ENCODE data around the gene CYLD. TPM values are rescaled to one million over a fixed set of nuclear protein-coding genes. Genes with fewer than 3 reads are reported as not detected.

CYLD gene
- total and polyA plus RNA-seq, 2 of the 4 experiments (the other 2 are of a cell fraction) = 16.2 to 37.3 TPM

DNA sequence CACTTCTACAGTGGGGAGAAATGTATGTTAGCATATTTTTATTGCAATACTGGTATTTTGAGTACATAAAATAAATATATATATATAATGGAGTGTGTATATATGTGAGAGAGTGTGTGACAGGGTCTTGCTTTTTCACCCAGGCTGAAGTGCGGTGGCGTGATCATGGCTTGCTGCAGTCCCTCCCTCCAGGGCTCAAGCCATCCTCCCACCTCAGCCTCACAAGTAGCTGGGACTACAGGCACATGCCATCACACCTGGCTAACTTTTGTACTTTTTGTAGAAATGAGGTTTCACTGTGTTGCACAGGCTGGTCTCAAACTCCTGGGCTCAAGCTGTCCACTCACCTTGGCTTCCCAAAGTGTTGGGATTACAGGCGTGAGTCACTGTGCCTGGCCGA lies 4.1 kb downstream of the CYLD start:
- no peak overlapping the region for H4K8ac ChIP-seq (ENCODE audit: low read depth in 2 of 2, low read length in 2 of 2)
- H3K4me1 ChIP-seq (ENCODE audit: control insufficient read depth, insufficient read depth, low read length) = peaks cover 9% of the 10 kb centered on the region
- dilution Hi-C loops (cut with HindIII; ENCODE audit: low sequenced_read_pairs, unreplicated experiment) (no loop called here), in situ Hi-C loops (cut with MboI; ENCODE audit: low sequenced_read_pairs) (no loop called here), intact Hi-C loops (cut with micrococcal nuclease) (loop anchor here (5.0 to 10.0 kb wide), 4 partner anchors 41 to 591 kb away; partner anchors contain the start of gene TENT4B)
- no peaks in the 10 kb centered on the region for H3K9me1 ChIP-seq (ENCODE audit: insufficient read depth, low read length)
- ChIA-PET POLR2A (ENCODE audit: unreplicated experiment) (no interaction called here), CTCF (interaction anchor here (0.6 to 0.8 kb wide), 2 partner anchors 11 to 61 kb away, joined by 3 read pairs; no protein-coding TSS in a partner anchor)
- H2BK20ac ChIP-seq (ENCODE audit: low read depth, low read length) = no peak overlapping the region
- TF ChIP-seq MAFK (IDR thresholded peaks at IDR 0.05; ENCODE audit: low read depth, low read length) (no peak), SMC3 (IDR thresholded peaks at IDR 0.05; ENCODE audit: low read depth, low read length) (no peak), RFX5 (IDR thresholded peaks at IDR 0.05; ENCODE audit: low read depth, low read length) (no peak), RCOR1 (IDR thresholded peaks at IDR 0.05; ENCODE audit: insufficient replicate concordance, low read length) (no peak), NFE2L2 (IDR thresholded peaks at IDR 0.05; ENCODE audit: low read depth, low read length) (no peak), FOS (IDR thresholded peaks at IDR 0.05; ENCODE audit: low read depth, low read length) (no peak), MAZ (IDR thresholded peaks at IDR 0.05; ENCODE audit: borderline replicate concordance, low read depth, low read length) (no peak), MXI1 (IDR thresholded peaks at IDR 0.05; ENCODE audit: borderline replicate concordance, low read depth, low read length) (no peak), BHLHE40 (IDR thresholded peaks at IDR 0.05; ENCODE audit: low read depth, low read length) (no peak)
- TF ChIP-seq, protein P1, sequence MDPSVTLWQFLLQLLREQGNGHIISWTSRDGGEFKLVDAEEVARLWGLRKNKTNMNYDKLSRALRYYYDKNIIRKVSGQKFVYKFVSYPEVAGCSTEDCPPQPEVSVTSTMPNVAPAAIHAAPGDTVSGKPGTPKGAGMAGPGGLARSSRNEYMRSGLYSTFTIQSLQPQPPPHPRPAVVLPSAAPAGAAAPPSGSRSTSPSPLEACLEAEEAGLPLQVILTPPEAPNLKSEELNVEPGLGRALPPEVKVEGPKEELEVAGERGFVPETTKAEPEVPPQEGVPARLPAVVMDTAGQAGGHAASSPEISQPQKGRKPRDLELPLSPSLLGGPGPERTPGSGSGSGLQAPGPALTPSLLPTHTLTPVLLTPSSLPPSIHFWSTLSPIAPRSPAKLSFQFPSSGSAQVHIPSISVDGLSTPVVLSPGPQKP (IDR thresholded peaks at IDR 0.05; ENCODE audit: borderline replicate concordance, low read depth, low read length) = no peak
- TF ChIP-seq, protein P2, sequence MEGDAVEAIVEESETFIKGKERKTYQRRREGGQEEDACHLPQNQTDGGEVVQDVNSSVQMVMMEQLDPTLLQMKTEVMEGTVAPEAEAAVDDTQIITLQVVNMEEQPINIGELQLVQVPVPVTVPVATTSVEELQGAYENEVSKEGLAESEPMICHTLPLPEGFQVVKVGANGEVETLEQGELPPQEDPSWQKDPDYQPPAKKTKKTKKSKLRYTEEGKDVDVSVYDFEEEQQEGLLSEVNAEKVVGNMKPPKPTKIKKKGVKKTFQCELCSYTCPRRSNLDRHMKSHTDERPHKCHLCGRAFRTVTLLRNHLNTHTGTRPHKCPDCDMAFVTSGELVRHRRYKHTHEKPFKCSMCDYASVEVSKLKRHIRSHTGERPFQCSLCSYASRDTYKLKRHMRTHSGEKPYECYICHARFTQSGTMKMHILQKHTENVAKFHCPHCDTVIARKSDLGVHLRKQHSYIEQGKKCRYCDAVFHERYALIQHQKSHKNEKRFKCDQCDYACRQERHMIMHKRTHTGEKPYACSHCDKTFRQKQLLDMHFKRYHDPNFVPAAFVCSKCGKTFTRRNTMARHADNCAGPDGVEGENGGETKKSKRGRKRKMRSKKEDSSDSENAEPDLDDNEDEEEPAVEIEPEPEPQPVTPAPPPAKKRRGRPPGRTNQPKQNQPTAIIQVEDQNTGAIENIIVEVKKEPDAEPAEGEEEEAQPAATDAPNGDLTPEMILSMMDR (conservative IDR thresholded peaks at IDR 0.05; ENCODE audit: low read depth, low read length) = no peak
- TF ChIP-seq, protein P3, sequence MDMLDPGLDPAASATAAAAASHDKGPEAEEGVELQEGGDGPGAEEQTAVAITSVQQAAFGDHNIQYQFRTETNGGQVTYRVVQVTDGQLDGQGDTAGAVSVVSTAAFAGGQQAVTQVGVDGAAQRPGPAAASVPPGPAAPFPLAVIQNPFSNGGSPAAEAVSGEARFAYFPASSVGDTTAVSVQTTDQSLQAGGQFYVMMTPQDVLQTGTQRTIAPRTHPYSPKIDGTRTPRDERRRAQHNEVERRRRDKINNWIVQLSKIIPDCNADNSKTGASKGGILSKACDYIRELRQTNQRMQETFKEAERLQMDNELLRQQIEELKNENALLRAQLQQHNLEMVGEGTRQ (IDR thresholded peaks at IDR 0.05; ENCODE audit: low read depth, low read length) = no peak
- no peak for ATAC-seq (ENCODE audit: low read depth)
- H3K36me3 ChIP-seq (ENCODE audit: control insufficient read depth, insufficient read depth, low read length) = peaks cover 7% of the 10 kb centered on the region
- H2BK15ac ChIP-seq (ENCODE audit: low read depth, low read length) = no peak overlapping the region
- H2AK9ac ChIP-seq (replicated peaks; ENCODE audit: low read depth, low read length, poor library complexity) = no peak overlapping the region
- peaks cover 18 to 21% of the 10 kb centered on the region in 2 experiments; a peak in 3 of 4 replicates for H3K79me1 ChIP-seq (ENCODE audit: low read depth in 1 of 2, low read length in 2 of 2)
- no peak for DNase-seq
- no peaks in the 10 kb centered on the region for H4K20me1 ChIP-seq (ENCODE audit: insufficient read depth, low read length)
- H2BK120ac ChIP-seq (ENCODE audit: low read depth, low read length) = no peak overlapping the region
- H3K14ac ChIP-seq (replicated peaks; ENCODE audit: low read depth, low read length) = no peak overlapping the region
- no peak overlapping the region for H3K9ac ChIP-seq (ENCODE audit: low read depth, low read length)
- H3K23ac ChIP-seq (ENCODE audit: low read depth, low read length) = no peak overlapping the region
- H3K18ac ChIP-seq (ENCODE audit: low read depth, low read length) = no peak overlapping the region
- BruUV-seq (replicated peaks) = no TSS peak
- no peak overlapping the region for H4K91ac ChIP-seq (ENCODE audit: insufficient read depth, low read depth, low read length)
- no peaks in the 10 kb centered on the region for H3K9me3 ChIP-seq (ENCODE audit: control insufficient read depth, insufficient read depth, low read length)
- no peaks in the 10 kb centered on the region for H3K27me3 ChIP-seq (ENCODE audit: control insufficient read depth, insufficient read depth, low read length)
- no peak overlapping the region for H3K4me2 ChIP-seq (ENCODE audit: low read depth, low read length)
- no peak overlapping the region for H2AFZ ChIP-seq (replicated peaks; ENCODE audit: low read length, poor library complexity)
- no peak overlapping the region for H3K56ac ChIP-seq (ENCODE audit: extremely low read depth, insufficient read depth, low read length)
- no peak overlapping the region for H4K5ac ChIP-seq (ENCODE audit: low read depth, low read length)
- no CpG with 5 or more reads among the region's 4 CpGs for WGBS, 2 experiments (ENCODE audit: extremely low coverage in 2 of 2, insufficient read length in 1 of 2)
- H3K4me3 ChIP-seq (ENCODE audit: insufficient read depth, low read depth, low read length) = no peak overlapping the region
- H2AK5ac ChIP-seq (ENCODE audit: low read depth, low read length) = no peak overlapping the region
- H3K27ac ChIP-seq (ENCODE audit: insufficient read depth, low read length) = no peak overlapping the region
- H2BK5ac ChIP-seq (ENCODE audit: low read depth, low read length, poor library complexity, severe bottlenecking) = no peak overlapping the region
- H3K4ac ChIP-seq (ENCODE audit: low read depth, low read length) = no peak overlapping the region

Measured in IMR-90 (cell line).